Pancreas (tissue), 10 donors: ENCODE data around the gene TPM4. TPM values are rescaled to one million over a fixed set of nuclear protein-coding genes. Genes with fewer than 3 reads are reported as not detected.

Experiments used
- ATAC-seq, 4 donors: fragments of 200-7000 bp; cut with Tn5 transposase; one replicate each; pipeline versions ENCODE4 v1.8.0 to v1.9.1; 2020; ENCODE audit warnings: mild to moderate bottlenecking in 4 of 4, moderate library complexity in 4 of 4
- DNase-seq, 6 donors: peaks; one replicate each; pipeline ENCODE4 v3.0.0-alpha.2; 2020
- FAIRE-seq: peaks from 2 replicates; lab custom pipeline; 2012; peaks lifted over from hg19 to GRCh38; lab: Jason Lieb, UNC
- H3K27ac ChIP-seq, 4 donors: fragments of 200-600 bp; sonication (generic); 1 replicate in 3 of 4; 2 replicates in 1 of 4; pipeline versions ENCODE4 v1.5.0 to v1.8.0; 2020
- H3K27me3 ChIP-seq, 4 donors: fragments of 200-600 bp; one replicate each; pipeline ENCODE4 v1.8.0; 2021
- H3K36me3 ChIP-seq, 3 donors: fragments of 200-600 bp; sonication (generic) in 1 of 3; one replicate each; pipeline versions ENCODE4 v1.5.0 to v1.8.0; 2020 to 2021
- H3K4me1 ChIP-seq, 3 donors: fragments of 200-600 bp; one replicate each; pipeline ENCODE4 v1.8.0; 2021
- H3K4me3 ChIP-seq, 4 donors: fragments of 200-600 bp; sonication (generic) in 2 of 4; one replicate each; pipeline versions ENCODE4 v1.5.0 to v1.8.0; 2020 to 2021
- H3K9me3 ChIP-seq, 4 donors: fragments of 200-600 bp; one replicate each; pipeline ENCODE4 v1.8.0; 2021
- WGBS, 2 donors: extraction: QIAGEN DNeasy Blood & Tissue Kit; methylation state at CpG; one replicate each; pipeline ENCODE4 v1.1.7; 2013; 5-methylcytosine and 5-hydroxymethylcytosine counted together
- intact Hi-C, 3 donors: fragments of 100-400 bp; cut with DNase I; formaldehyde crosslinking; loops; one replicate each; pipeline versions ENCODE4 v1.11.1 to v1.14.2; 2022
- polyA plus RNA-seq, 2 donors: library from polyadenylated mRNA; stranded (reverse); fragments of 200-250 nt; gene quantifications; one replicate each; pipeline ENCODE4 v1.2.3, GENCODE V29; 2013
- total RNA-seq, 6 donors: library from RNA; stranded (reverse); fragmentation: NEBNext Ultra II Directional in 4 of 6; extraction: Animal tissue kit (Norgen Biotek cat#: 25700) in 4 of 6; gene quantifications; one replicate each; pipeline versions ENCODE4 v1.2.1 to v1.2.4, GENCODE V29; 2021 to 2023
- TF ChIP-seq, protein P1 (sequence below), 4 donors: fragments of 200-600 bp; sonication (generic) in 3 of 4; IDR thresholded peaks; one replicate each; pipeline versions ENCODE4 v1.5.0 to v1.8.0; 2021; ENCODE audit warnings: antibody characterized with exemption in 4 of 4
- donor health status: healthy with polysubstance abuse.
- donor health status: DM: no; HTN: no; CAD: no; lungs with moderate emphysema.
- donor health status: DM: no; HTN: no; CAD: no.
- donor health status: control.
- donor health status: control.
- donor health status: Bipolar disorder and iron deficiency.
- donor health status: DM: yes; HTN: yes; CAD: no.
- donor health status: DM: no; HTN: no; CAD: no.
- donor health status: DM: no; HTN: no; CAD: no.
- donor health status: DM: yes; HTN: yes; CAD: no.

The TPM4 gene
- total and polyA plus RNA-seq, 8 donors, result 36.8 to 161 (median 79.6) TPM

GRCh38 chr19:16034958-16035560, 41.2 kb upstream of the TPM4 start:
- TF ChIP-seq, protein P1, sequence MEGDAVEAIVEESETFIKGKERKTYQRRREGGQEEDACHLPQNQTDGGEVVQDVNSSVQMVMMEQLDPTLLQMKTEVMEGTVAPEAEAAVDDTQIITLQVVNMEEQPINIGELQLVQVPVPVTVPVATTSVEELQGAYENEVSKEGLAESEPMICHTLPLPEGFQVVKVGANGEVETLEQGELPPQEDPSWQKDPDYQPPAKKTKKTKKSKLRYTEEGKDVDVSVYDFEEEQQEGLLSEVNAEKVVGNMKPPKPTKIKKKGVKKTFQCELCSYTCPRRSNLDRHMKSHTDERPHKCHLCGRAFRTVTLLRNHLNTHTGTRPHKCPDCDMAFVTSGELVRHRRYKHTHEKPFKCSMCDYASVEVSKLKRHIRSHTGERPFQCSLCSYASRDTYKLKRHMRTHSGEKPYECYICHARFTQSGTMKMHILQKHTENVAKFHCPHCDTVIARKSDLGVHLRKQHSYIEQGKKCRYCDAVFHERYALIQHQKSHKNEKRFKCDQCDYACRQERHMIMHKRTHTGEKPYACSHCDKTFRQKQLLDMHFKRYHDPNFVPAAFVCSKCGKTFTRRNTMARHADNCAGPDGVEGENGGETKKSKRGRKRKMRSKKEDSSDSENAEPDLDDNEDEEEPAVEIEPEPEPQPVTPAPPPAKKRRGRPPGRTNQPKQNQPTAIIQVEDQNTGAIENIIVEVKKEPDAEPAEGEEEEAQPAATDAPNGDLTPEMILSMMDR (IDR thresholded peaks at IDR 0.05), result no peak

GRCh38 chr19:16035601-16036297, 40.5 kb upstream of the TPM4 start:
- Histone ChIP-seq H3K36me3 (no peaks in the 10 kb centered on the region), H3K9me3 (no peaks in the 10 kb centered on the region), H3K27ac (no peak overlapping the region), H3K4me3 (no peak overlapping the region), H3K4me1 (no peaks in the 10 kb centered on the region), H3K27me3 (no peaks in the 10 kb centered on the region)
- WGBS, 2 donors, result 68 to 73% methylated on average over 28 of the region's 28 CpGs
- FAIRE-seq, result no peak
- peak in 1 of 6 donors; percentile 46 for DNase-seq
- TF ChIP-seq, protein P1 (IDR thresholded peaks at IDR 0.05), result no peak
- no peak for ATAC-seq
- intact Hi-C loops, result loop anchor here in 1 of 3 donors (5.0 kb wide), 1 partner anchor 147 kb away; no protein-coding TSS in a partner anchor

More at GRCh38 chr19:16034958-16035560, 41.2 kb upstream of the TPM4 start:
- Histone ChIP-seq H3K36me3 (no peaks in the 10 kb centered on the region), H3K4me3 (no peak overlapping the region), H3K4me1 (no peaks in the 10 kb centered on the region), H3K27me3 (no peaks in the 10 kb centered on the region), H3K9me3 (no peaks in the 10 kb centered on the region), H3K27ac (no peak overlapping the region)
- WGBS, 2 donors, result 61 to 71% methylated on average over 17 of the region's 17 CpGs
- intact Hi-C loops, result loop anchor here in 1 of 3 donors (5.0 kb wide), 1 partner anchor 147 kb away; no protein-coding TSS in a partner anchor
- ATAC-seq, result no peak
- no peak for FAIRE-seq
- no peak for DNase-seq

DNA sequence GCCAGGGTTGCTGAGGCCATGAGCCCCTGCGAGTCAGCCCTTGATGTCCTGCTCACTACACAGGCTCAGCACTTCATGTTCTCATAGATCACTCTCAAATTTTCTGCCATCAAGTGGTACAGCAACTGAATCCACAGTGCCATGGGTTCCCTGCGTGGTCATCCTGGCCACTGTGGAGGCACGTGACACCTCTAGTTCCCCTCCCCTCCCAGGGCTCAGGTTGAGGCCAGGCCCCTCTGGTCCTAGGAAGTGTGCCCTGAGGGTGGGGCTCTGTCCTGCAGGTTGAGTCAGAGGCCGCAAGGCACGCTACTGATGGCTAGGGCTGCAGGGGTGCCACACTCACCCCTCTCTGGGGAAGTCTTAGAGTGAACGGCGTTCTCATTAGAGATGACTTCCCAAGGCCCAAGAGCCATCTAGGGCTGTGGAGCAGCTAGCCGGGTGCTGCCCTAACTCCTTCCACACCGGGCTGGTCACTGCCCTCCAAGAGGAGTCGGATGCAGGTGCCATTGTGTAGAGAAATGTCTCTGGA, 39.8 kb upstream of the TPM4 start:
- Histone ChIP-seq H3K27ac (no peak overlapping the region), H3K4me1 (no peaks in the 10 kb centered on the region), H3K27me3 (no peaks in the 10 kb centered on the region), H3K4me3 (no peak overlapping the region), H3K9me3 (no peaks in the 10 kb centered on the region), H3K36me3 (no peaks in the 10 kb centered on the region)
- TF ChIP-seq, protein P1 (IDR thresholded peaks at IDR 0.05), result no peak
- DNase-seq (no peak), FAIRE-seq (no peak), ATAC-seq (no peak)
- intact Hi-C loops, result loop anchor here in 1 of 3 donors (5.0 kb wide), 1 partner anchor 146 kb away; no protein-coding TSS in a partner anchor
- WGBS, 2 donors, result 61 to 76% methylated on average over 10 of the region's 10 CpGs

GRCh38 chr19:16036941-16037340, 39.4 kb upstream of the TPM4 start:
- Histone ChIP-seq H3K4me1 (no peaks in the 10 kb centered on the region), H3K27me3 (no peaks in the 10 kb centered on the region), H3K4me3 (no peak overlapping the region), H3K9me3 (no peaks in the 10 kb centered on the region), H3K27ac (no peak overlapping the region), H3K36me3 (no peaks in the 10 kb centered on the region)
- DNase-seq (no peak), ATAC-seq (no peak), FAIRE-seq (no peak)
- intact Hi-C loops, result loop anchor here in 1 of 3 donors (5.0 kb wide), 1 partner anchor 145 kb away; no protein-coding TSS in a partner anchor
- TF ChIP-seq, protein P1 (IDR thresholded peaks at IDR 0.05), result no peak
- WGBS, 2 donors, result 47 to 58% methylated on average over 11 of the region's 11 CpGs
